Measurements from ENCODE around the gene SCIN.
"Not testable (repeated sequence)": the region's sequence is repeated elsewhere in the genome, so short reads cannot be mapped to it uniquely, and the experiment has no call there.

SCIN gene

DNA sequence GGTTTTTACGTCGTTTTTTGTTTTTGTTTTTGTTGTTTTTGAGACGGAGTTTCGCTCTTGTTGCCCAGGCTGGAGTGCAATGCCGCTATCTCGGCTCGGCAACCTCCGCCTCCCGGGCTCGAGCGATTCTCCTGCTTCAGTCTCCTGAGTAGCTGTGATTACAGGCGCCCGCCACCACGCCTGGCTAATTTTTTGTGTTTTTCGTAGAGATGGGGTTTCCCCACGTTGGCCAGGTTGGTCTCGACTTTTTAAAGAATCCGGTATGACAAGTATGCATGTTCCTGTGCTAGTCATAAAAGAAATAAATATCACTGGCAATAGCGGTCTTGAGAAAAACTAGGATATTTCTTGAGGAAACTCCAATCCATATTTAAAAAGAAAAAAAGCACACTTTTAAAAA lies 114.2 kb downstream of the SCIN start:
- H3K4me1 ChIP-seq: no peaks in the 10 kb centered on the region
- no peak overlapping the region for H3K9ac ChIP-seq
- no peaks in the 10 kb centered on the region for H3K27me3 ChIP-seq
- H3K27ac ChIP-seq: no peak overlapping the region
- H3K36me3 ChIP-seq: no peaks in the 10 kb centered on the region
- no peak overlapping the region for H3K4me2 ChIP-seq
- H3K4me3 ChIP-seq: no peak overlapping the region
- peaks cover 16% of the 10 kb centered on the region for H3K9me3 ChIP-seq
- TF ChIP-seq Cebpa-rat (IDR thresholded peaks at IDR 0.05): no peak
- no peaks in the 10 kb centered on the region for H4K20me1 ChIP-seq

DNA sequence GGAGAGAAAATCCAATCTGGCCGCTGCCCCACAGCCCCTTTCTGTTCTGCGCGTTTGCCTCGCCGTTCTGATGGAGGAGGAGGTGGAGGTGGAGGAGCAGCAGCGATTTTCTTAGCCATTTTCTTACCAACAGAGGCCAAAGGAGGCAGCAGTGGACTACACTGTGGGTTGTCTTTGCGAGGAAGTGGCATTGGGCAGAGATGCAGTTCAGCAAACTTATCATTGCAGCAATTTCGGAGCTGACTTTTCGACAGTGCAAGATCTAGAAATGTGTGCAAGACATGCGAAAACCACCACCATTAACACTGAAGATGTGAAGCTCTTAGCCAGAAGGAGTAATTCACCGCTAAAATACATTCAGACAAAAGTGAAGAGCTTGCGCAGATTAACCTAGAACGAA lies 115.0 kb downstream of the SCIN start:
- Histone ChIP-seq H3K4me1 (no peaks in the 10 kb centered on the region), H3K27me3 (no peaks in the 10 kb centered on the region), H3K27ac (no peak overlapping the region), H3K4me2 (no peak overlapping the region), H3K9ac (no peak overlapping the region), H3K4me3 (no peak overlapping the region), H4K20me1 (no peaks in the 10 kb centered on the region), H3K36me3 (no peaks in the 10 kb centered on the region), H3K9me3 (peaks cover 16% of the 10 kb centered on the region)
- no peak for TF ChIP-seq Cebpa-rat (IDR thresholded peaks at IDR 0.05)

DNA sequence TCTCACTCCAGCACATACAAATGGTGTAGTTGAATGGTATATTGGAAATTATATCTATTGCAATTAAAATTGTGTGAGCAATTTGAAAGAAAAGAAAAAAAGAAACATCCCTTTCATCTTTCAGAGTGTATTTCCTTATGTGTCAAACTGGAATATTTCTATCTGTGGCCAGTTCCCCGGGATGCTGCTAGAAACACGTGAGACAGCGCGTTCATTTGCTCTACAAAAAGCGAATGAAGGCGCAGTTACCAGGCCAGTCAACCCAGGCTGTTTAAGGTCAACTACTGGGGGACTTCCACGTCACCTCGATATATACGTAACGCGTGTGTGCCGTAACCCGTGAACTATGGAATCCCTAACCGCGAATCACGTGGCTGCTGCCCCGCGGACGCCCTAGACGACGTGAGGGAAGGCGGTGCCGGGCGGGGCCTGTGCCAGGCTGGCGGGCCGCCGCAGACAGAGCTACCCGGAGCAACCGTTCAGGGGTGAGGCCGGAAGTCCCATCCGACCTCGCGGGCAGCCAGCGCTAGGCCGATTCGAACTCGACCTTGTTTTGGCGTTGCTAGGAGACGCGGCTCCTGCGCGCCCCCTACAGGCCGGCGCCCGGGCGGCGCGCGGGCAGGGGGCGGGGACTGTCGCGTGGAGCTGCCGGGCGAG lies 115.8 kb downstream of the SCIN start:
- Histone ChIP-seq H3K9ac (no peak overlapping the region), H3K27me3 (no peaks in the 10 kb centered on the region), H3K4me2 (no peak overlapping the region), H4K20me1 (no peaks in the 10 kb centered on the region), H3K9me3 (peaks cover 16% of the 10 kb centered on the region), H3K4me3 (0 out of 2 replicates have a peak overlapping the region, but pooled peaks have one; percentile 14), H3K4me1 (no peaks in the 10 kb centered on the region), H3K27ac (no peak overlapping the region), H3K36me3 (no peaks in the 10 kb centered on the region)
- TF ChIP-seq Cebpa-rat (IDR thresholded peaks at IDR 0.05): no peak

DNA sequence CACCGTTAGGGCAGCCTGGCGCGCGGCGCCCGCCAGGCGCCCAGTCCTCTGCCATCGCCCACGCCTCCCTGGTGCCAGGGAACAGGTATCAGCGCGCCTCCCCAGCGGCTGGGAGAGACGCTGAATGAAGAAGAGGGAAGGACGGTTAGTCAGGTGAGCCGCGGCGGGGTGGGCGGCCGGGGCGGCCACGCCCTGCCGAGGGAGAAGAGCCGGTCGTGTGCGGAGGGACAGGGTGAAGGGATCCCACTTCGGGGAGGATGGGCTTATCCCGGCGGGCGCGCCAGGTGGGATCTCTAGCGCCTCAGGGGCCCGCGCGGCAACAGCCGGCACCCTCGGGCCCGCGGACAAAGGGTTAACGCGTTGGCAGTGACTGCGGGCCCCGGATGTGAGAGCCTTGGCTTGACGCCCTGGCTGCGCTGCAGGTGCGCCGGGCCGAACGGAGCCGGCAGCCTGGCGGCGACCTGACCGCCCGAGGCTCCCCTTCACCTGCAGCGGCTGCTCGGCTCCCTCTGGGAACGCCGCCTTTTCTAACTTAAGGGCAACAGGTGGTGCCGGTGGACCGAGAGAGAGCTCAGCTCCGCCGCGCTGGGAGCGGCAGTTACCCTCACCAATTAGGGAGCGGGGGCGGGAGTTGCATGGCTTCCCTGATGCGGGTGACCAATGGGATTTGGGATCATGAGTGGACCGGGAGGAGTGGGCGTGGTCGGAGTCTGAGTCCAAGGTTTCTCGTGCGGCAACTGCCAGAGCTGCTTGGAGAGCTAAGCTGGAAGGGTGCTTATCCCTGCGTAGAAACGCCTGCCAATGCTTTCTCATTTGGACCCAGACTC lies 116.6 kb downstream of the SCIN start, which contains the start of gene ARL4A:
Gene ARL4A, plus strand, starts transcription at position 743 of the 827 bp plus-strand sequence. CDS start 622 bp downstream, outside the sequence.
- TF ChIP-seq Cebpa-rat (IDR thresholded peaks at IDR 0.05): no peak
- no peaks in the 10 kb centered on the region for H4K20me1 ChIP-seq
- no peaks in the 10 kb centered on the region for H3K36me3 ChIP-seq
- H3K9me3 ChIP-seq: peaks cover 16% of the 10 kb centered on the region
- H3K27ac ChIP-seq: no peak within 1 kb of the TSS
- H3K4me1 ChIP-seq: no peaks in the 10 kb centered on the region
- no peak within 1 kb of the TSS for H3K9ac ChIP-seq
- H3K27me3 ChIP-seq: no peaks in the 10 kb centered on the region
- no peak within 1 kb of the TSS for H3K4me2 ChIP-seq
- 0 out of 2 replicates have a peak within 1 kb of the TSS, but pooled peaks have one; percentile 14 for H3K4me3 ChIP-seq

DNA sequence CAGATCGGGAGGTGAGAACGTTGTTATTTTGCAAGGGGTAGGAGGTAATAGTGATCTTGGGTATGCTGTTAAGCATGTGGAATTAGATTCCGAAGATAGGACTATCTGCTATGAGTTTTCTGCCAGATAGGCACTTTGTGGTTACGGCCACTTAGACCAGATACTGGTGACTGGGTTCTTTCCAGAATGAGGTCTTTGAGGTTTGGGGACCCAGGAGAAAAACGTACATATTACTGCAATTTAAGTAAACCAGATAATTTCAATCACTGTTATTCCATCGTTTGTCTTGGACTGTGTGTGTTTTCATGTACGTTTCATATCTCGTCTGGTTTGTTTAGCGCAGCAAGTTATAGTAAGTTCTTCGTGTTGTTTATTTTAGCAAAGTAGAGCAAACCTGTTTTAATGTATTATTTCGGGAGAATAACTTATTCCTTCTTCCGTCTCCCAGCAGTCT lies 117.2 kb downstream of the SCIN start:
- no peak for TF ChIP-seq Cebpa-rat (IDR thresholded peaks at IDR 0.05)
- no peaks in the 10 kb centered on the region for H4K20me1 ChIP-seq
- H3K4me1 ChIP-seq: no peaks in the 10 kb centered on the region
- no peak overlapping the region for H3K9ac ChIP-seq
- H3K4me2 ChIP-seq: no peak overlapping the region
- no peak overlapping the region for H3K27ac ChIP-seq
- peaks cover 16% of the 10 kb centered on the region for H3K9me3 ChIP-seq
- no peak overlapping the region for H3K4me3 ChIP-seq
- H3K27me3 ChIP-seq: no peaks in the 10 kb centered on the region
- no peaks in the 10 kb centered on the region for H3K36me3 ChIP-seq

DNA sequence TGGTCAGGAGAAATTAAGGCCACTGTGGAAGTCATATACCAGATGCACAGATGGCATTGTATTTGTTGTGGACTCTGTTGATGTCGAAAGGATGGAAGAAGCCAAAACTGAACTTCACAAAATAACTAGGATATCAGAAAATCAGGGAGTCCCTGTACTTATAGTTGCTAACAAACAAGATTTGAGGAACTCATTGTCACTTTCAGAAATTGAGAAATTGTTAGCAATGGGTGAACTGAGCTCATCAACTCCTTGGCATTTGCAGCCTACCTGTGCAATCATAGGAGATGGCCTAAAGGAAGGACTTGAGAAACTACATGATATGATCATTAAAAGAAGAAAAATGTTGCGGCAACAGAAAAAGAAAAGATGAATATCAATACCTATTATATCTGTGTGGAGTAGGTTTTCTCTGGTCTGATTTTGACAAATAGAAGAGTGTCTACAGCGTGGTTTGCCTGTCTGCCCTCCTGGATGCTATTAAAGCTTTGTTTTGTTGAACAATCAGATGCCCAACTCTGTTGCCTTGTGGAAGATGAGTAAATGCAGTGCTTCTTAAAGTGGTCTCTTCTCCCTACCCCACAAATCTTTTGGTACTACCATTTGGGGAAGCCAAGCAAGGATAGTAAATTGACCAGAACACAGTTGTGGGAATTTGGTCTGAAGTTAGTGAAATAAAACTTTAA lies 118.1 kb downstream of the SCIN start:
- not testable (repeated sequence) for H3K36me3 ChIP-seq, H3K27ac ChIP-seq, H3K4me3 ChIP-seq, H3K4me1 ChIP-seq, H3K9ac ChIP-seq, H3K4me2 ChIP-seq, H4K20me1 ChIP-seq, H3K27me3 ChIP-seq
- H3K9me3 ChIP-seq: peaks cover 16% of the 10 kb centered on the region

DNA sequence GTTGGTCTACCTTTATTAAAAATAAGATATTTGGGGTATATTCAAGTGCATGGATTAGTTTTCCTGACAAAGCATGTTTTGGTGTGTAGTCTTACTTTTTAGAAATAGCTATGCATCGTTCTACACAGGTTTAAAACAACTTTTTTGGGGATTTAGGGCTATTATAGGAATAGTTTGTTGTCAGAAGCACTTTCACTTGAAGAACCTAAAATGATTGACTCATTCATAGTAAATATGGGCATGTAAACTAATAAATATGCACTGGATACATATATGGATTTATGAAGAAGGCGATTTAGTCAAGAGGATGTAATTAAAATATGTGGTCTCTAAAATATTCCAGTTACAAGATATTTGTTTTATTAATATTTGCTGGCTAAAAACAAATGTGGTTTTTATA lies 118.9 kb downstream of the SCIN start:
- H3K4me1 ChIP-seq: no peaks in the 10 kb centered on the region
- H3K9me3 ChIP-seq: peaks cover 16% of the 10 kb centered on the region
- H3K4me2 ChIP-seq: no peak overlapping the region
- no peaks in the 10 kb centered on the region for H4K20me1 ChIP-seq
- TF ChIP-seq Cebpa-rat (IDR thresholded peaks at IDR 0.05): no peak
- H3K36me3 ChIP-seq: no peaks in the 10 kb centered on the region
- H3K27me3 ChIP-seq: no peaks in the 10 kb centered on the region
- no peak overlapping the region for H3K4me3 ChIP-seq
- no peak overlapping the region for H3K9ac ChIP-seq
- no peak overlapping the region for H3K27ac ChIP-seq

DNA sequence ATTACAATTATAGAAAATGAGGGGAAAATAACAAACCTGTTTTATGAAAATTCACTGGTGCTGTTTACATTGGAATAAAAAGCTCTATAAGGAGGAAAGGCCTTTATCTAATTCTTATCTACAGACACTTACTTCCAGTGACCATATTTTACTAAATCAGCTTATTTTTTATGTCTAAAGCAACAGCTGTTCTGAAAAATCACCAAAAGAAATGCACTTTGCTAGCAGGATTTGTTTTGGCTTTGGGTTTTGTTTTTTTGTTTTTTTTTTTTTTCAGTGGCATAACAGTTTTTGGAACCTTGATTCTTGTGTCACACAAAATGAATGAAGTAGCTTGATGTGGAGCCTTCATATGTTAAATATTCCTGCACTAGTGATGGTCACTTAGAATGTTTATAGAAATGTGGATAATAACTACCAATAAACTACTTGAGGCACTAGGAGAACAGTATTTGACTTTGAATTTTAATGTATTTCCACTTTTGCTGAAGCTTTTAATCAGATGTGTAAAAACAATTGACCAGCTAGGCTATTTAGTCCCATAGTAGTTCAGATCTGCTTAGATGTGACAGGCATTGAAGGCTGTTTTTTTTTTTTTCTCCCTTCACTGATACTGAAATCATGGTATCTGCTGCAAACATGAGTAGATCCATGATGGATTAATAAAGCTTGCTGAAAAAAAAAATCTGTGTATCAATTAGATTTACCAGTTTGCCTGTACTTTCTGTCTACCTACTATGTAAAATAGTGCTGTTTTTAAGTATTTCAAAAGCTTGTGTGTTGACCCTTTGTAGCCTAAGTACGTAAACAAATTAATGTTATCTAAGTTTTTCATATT lies 119.7 kb downstream of the SCIN start:
- H3K9ac ChIP-seq: no peak overlapping the region

DNA sequence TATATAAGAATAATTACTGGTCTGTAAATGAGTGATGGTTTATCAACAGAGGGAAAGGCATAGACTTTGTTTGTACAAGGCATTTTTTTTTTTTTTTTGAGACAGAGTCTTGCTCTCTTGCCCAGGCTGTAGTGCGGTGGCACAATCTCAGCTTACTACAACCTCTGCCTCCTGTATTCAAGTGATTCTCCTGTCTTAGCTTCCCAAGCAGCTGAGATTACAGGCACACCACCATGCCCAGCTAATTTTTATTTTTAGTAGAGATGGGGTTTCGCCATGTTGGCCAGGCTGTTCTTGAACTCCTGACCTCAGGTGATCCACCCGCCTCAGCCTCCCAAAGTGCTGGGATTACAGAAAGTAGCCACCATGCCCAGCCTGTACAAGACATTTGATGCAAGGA lies 120.9 kb downstream of the SCIN start:
- peaks cover 14% of the 10 kb centered on the region for H3K9me3 ChIP-seq
- H3K4me3 ChIP-seq, H3K4me1 ChIP-seq, H3K9ac ChIP-seq, H3K36me3 ChIP-seq, H3K4me2 ChIP-seq, H3K27me3 ChIP-seq, H4K20me1 ChIP-seq, H3K27ac ChIP-seq: not testable (repeated sequence)

More for the DNA sequence above, 119.7 kb downstream of the SCIN start:
- no peak for TF ChIP-seq Cebpa-rat (IDR thresholded peaks at IDR 0.05)
- H3K27ac ChIP-seq: no peak overlapping the region
- no peaks in the 10 kb centered on the region for H3K4me1 ChIP-seq
- no peaks in the 10 kb centered on the region for H3K27me3 ChIP-seq
- H3K36me3 ChIP-seq: no peaks in the 10 kb centered on the region
- H3K9me3 ChIP-seq: peaks cover 16% of the 10 kb centered on the region
- H3K4me3 ChIP-seq: no peak overlapping the region
- H3K4me2 ChIP-seq: no peak overlapping the region
- no peaks in the 10 kb centered on the region for H4K20me1 ChIP-seq

All from BLaER1 (cell line).